ENCODE results near the gene CHD9. TPM values are rescaled to one million over a fixed set of nuclear protein-coding genes. Genes with fewer than 3 reads are reported as not detected.
"Not testable (repeated sequence)": the region's sequence is repeated elsewhere in the genome, so short reads cannot be mapped to it uniquely, and the experiment has no call there.

CHD9 gene
- total and polyA plus RNA-seq, 4 donors = 6.2 to 46.6 (median 32.5) TPM

- no peak overlapping the region for H3K27ac ChIP-seq (ENCODE audit: low read depth in 1 of 2, low read length in 2 of 2)
- H3K9me3 ChIP-seq (ENCODE audit: control insufficient read depth in 4 of 4, low read length in 3 of 4) = peaks cover 0 to 11% (median 2%) of the 10 kb centered on the region in 4 donors
- no peak for TF ChIP-seq REST (IDR thresholded peaks at IDR 0.05)
- TF ChIP-seq GABPA (IDR thresholded peaks at IDR 0.05 in 1 of 2, conservative IDR thresholded peaks at IDR 0.05 in 1 of 2) = no peak
- no peak for TF ChIP-seq SP1 (IDR thresholded peaks at IDR 0.05)
- no peak for TF ChIP-seq JUND (IDR thresholded peaks at IDR 0.05)
- TF ChIP-seq YY1 (IDR thresholded peaks at IDR 0.05) = no peak
- TF ChIP-seq NR2F2 (IDR thresholded peaks at IDR 0.05) = no peak
- no peak for TF ChIP-seq FOXA1 (IDR thresholded peaks at IDR 0.05)
- TF ChIP-seq MAX (IDR thresholded peaks at IDR 0.05) = no peak
- TF ChIP-seq ATF3 (IDR thresholded peaks at IDR 0.05) = no peak
- no peaks in the 10 kb centered on the region for H3K27me3 ChIP-seq (ENCODE audit: control insufficient read depth in 4 of 4, insufficient read depth in 4 of 4, low read length in 3 of 4)
- no peak overlapping the region for H3K4me3 ChIP-seq (ENCODE audit: low read depth in 1 of 3, low read length in 3 of 3)
- no peak for DNase-seq (ENCODE audit: low spot score)
- 91% methylated on average over 3 of the region's 3 CpGs for WGBS
- no peaks in the 10 kb centered on the region for H3K4me1 ChIP-seq (ENCODE audit: control insufficient read depth in 4 of 4, insufficient read depth in 4 of 4, low read length in 3 of 4)
- H3K36me3 ChIP-seq (ENCODE audit: control insufficient read depth in 4 of 4, insufficient read depth in 3 of 4, low read depth in 1 of 4, low read length in 3 of 4) = no peaks in the 10 kb centered on the region
- no peak overlapping the region for H3K9ac ChIP-seq (ENCODE audit: low read depth in 1 of 2, low read length in 2 of 2)
Observed at GRCh38 chr16:53035176-53035942, 19.4 kb upstream of the CHD9 start.

- no peak for DNase-seq (ENCODE audit: low spot score)
- Histone ChIP-seq H3K4me1 (ENCODE audit: control insufficient read depth in 4 of 4, insufficient read depth in 4 of 4, low read length in 3 of 4) (no peaks in the 10 kb centered on the region), H3K36me3 (ENCODE audit: control insufficient read depth in 4 of 4, insufficient read depth in 3 of 4, low read depth in 1 of 4, low read length in 3 of 4) (no peaks in the 10 kb centered on the region), H3K9ac (ENCODE audit: low read depth in 1 of 2, low read length in 2 of 2) (no peak overlapping the region), H3K4me3 (ENCODE audit: low read depth in 1 of 3, low read length in 3 of 3) (no peak overlapping the region), H3K27ac (ENCODE audit: low read depth in 1 of 2, low read length in 2 of 2) (no peak overlapping the region), H3K9me3 (ENCODE audit: control insufficient read depth in 4 of 4, low read length in 3 of 4) (peaks cover 0 to 11% (median 2%) of the 10 kb centered on the region in 4 donors), H3K27me3 (ENCODE audit: control insufficient read depth in 4 of 4, insufficient read depth in 4 of 4, low read length in 3 of 4) (no peaks in the 10 kb centered on the region)
- WGBS = 86% methylated on average over 6 of the region's 6 CpGs
- TF ChIP-seq JUND (IDR thresholded peaks at IDR 0.05) (no peak), RXRA (IDR thresholded peaks at IDR 0.05) (no peak), FOXA1 (IDR thresholded peaks at IDR 0.05) (no peak), ATF3 (IDR thresholded peaks at IDR 0.05) (no peak), HNF4A (conservative IDR thresholded peaks at IDR 0.05) (no peak), EGR1 (IDR thresholded peaks at IDR 0.05; ENCODE audit: low read depth in 2 of 2) (no peak)
Observed at GRCh38 chr16:53036066-53036465, 18.7 kb upstream of the CHD9 start.

GRCh38 chr16:53036711-53037110, 18.1 kb upstream of the CHD9 start:
- not testable (repeated sequence) for DNase-seq (ENCODE audit: low spot score); H3K4me1 ChIP-seq (ENCODE audit: control insufficient read depth in 4 of 4, insufficient read depth in 4 of 4, low read length in 3 of 4)
- 86% methylated on average over 6 of the region's 6 CpGs for WGBS

More at GRCh38 chr16:53036711-53037110, 18.1 kb upstream of the CHD9 start:
- not testable (repeated sequence) for H3K9ac ChIP-seq (ENCODE audit: low read depth in 1 of 2, low read length in 2 of 2); H3K27me3 ChIP-seq (ENCODE audit: control insufficient read depth in 4 of 4, insufficient read depth in 4 of 4, low read length in 3 of 4); H3K27ac ChIP-seq (ENCODE audit: low read depth in 1 of 2, low read length in 2 of 2); H3K36me3 ChIP-seq (ENCODE audit: control insufficient read depth in 4 of 4, insufficient read depth in 3 of 4, low read depth in 1 of 4, low read length in 3 of 4); H3K4me3 ChIP-seq (ENCODE audit: low read depth in 1 of 3, low read length in 3 of 3)
- H3K9me3 ChIP-seq (ENCODE audit: control insufficient read depth in 4 of 4, low read length in 3 of 4) = peaks cover 0 to 11% (median 2%) of the 10 kb centered on the region in 4 donors

Measured in liver (tissue), 9 donors.